GM12878 (cell line): ENCODE data around the gene TCF7L2. TPM values are rescaled to one million over a fixed set of nuclear protein-coding genes. Genes with fewer than 3 reads are reported as not detected.

Source experiments
- ATAC-seq: fragments of 200-7000 bp; cut with Tn5 transposase; 3 replicates; pipeline ENCODE4 v1.9.1; 2020; ENCODE audit warnings: mild to moderate bottlenecking, moderate library complexity
- BruUV-seq: library from RNA; stranded (reverse); fragments of 400-500 nt; replicated peaks from 2 replicates; lab custom pipeline; 2021; lab: Mats Ljungman, UMichigan
- CTCF ChIA-PET: fragments of 300-600 bp; sonication (Branson Sonifier 250); formaldehyde crosslinking; extraction: SDS; loops from one replicate; lab custom pipeline; 2021; ENCODE audit warnings: inconsistent platforms; lab: Yijun Ruan, JAX
- POLR2A ChIA-PET: fragments of 350-600 bp; formaldehyde crosslinking; extraction: SDS; loops from one replicate; lab custom pipeline; 2021; ENCODE audit warnings: inconsistent platforms; lab: Charles Lee
- RAD21 ChIA-PET: fragments of 300-600 bp; sonication (Branson Sonifier 250); formaldehyde crosslinking; loops from one replicate; lab custom pipeline; 2023; ENCODE audit warnings: antibody characterized with exemption; ENCODE audit not compliant: unreplicated experiment; lab: Charles Lee
- SMC1A ChIA-PET: fragments of 300-600 bp; sonication (Branson Sonifier 250); formaldehyde crosslinking; loops from one replicate; lab custom pipeline; 2023; ENCODE audit not compliant: unreplicated experiment, uncharacterized antibody; lab: Charles Lee
- DNase-seq: peaks from one replicate; pipeline ENCODE4 v3.0.0-alpha.2; 2011; ENCODE audit warnings: low read depth, low spot score
- FAIRE-seq: peaks from 3 replicates; lab custom pipeline; 2011; peaks lifted over from hg19 to GRCh38; lab: Jason Lieb, UNC
- H2AFZ ChIP-seq: 2 replicates; pipeline ENCODE4 v1.6.0; 2011; ENCODE audit warnings: low read depth, low read length, control low read depth; ENCODE audit not compliant: control insufficient read depth
- H3K27ac ChIP-seq: 2 replicates; pipeline ENCODE4 v1.5.1; 2011; ENCODE audit warnings: control low read depth; ENCODE audit not compliant: control insufficient read depth, insufficient read depth
- H3K27me3 ChIP-seq, 2 experiments: replicated peaks in 1 of 2; 2 replicates each; pipeline versions ENCODE4 v1.6.0 to v1.6.1; 2011; ENCODE audit warnings: low read length in 1 of 2; ENCODE audit not compliant: control insufficient read depth in 2 of 2, insufficient read depth in 2 of 2
- H3K36me3 ChIP-seq, 2 experiments: 2 replicates each; pipeline ENCODE4 v1.5.1; 2011; ENCODE audit warnings: low read length in 1 of 2; ENCODE audit not compliant: control insufficient read depth in 2 of 2, insufficient read depth in 2 of 2
- H3K4me1 ChIP-seq: 2 replicates; pipeline ENCODE4 v1.6.1; 2011; ENCODE audit warnings: mild to moderate bottlenecking, low read length, moderate library complexity, mixed read lengths; ENCODE audit not compliant: control insufficient read depth, insufficient read depth
- H3K4me2 ChIP-seq: 2 replicates; pipeline ENCODE4 v1.6.0; 2011; ENCODE audit warnings: control low read depth; ENCODE audit not compliant: control insufficient read depth, insufficient read depth
- H3K4me3 ChIP-seq: fragments of 200-600 bp; sonication (generic); 2 replicates; pipeline ENCODE4 v1.5.1; 2016
- H3K79me2 ChIP-seq: 2 replicates; pipeline ENCODE4 v1.6.0; 2011; ENCODE audit warnings: low read length; ENCODE audit not compliant: control insufficient read depth, insufficient read depth
- H3K9ac ChIP-seq: 2 replicates; pipeline ENCODE4 v1.8.0; 2011; ENCODE audit warnings: low read length, control low read depth, mixed read lengths; ENCODE audit not compliant: control insufficient read depth, insufficient read depth
- H3K9me3 ChIP-seq: replicated peaks from 3 replicates; pipeline ENCODE4 v1.5.1; 2011; ENCODE audit warnings: mild to moderate bottlenecking, low read length; ENCODE audit not compliant: control insufficient read depth, insufficient read depth
- H4K20me1 ChIP-seq: 2 replicates; pipeline ENCODE4 v1.6.0; 2011; ENCODE audit not compliant: control insufficient read depth, insufficient read depth
- ASH2L ChIP-seq: fragments of 300-600, 200-600 bp; sonication (generic); IDR thresholded peaks from 2 replicates; pipeline ENCODE4 v1.6.1; 2017; ENCODE audit warnings: low read depth, mild to moderate bottlenecking, borderline replicate concordance
- BHLHE40 ChIP-seq, 2 experiments: fragments of 450-650 bp in 1 of 2; IDR thresholded peaks; 2 replicates each; pipeline ENCODE4 v1.6.1; 2011 to 2017; ENCODE audit warnings: low read depth in 2 of 2, borderline replicate concordance in 1 of 2, improper control_type of control experiment in 1 of 2, low read length in 1 of 2, mild to moderate bottlenecking in 1 of 2
- CBX5 ChIP-seq: sonication (generic); IDR thresholded peaks from 2 replicates; pipeline ENCODE4 v1.6.1; 2016; ENCODE audit warnings: low read depth, moderate library complexity, mild to moderate bottlenecking, inconsistent platforms
- CHD1 ChIP-seq: IDR thresholded peaks from 2 replicates; pipeline ENCODE4 v1.6.1; 2012; ENCODE audit warnings: low read depth, low read length, improper control_type of control experiment
- ETV6 ChIP-seq, 2 experiments: fragments of 450-650 bp in 1 of 2; IDR thresholded peaks in 1 of 2; conservative IDR thresholded peaks in 1 of 2; 2 replicates each; pipeline ENCODE4 v1.6.1; 2014; ENCODE audit warnings: antibody characterized with exemption in 1 of 2, borderline replicate concordance in 1 of 2, low read depth in 1 of 2, mild to moderate bottlenecking in 1 of 2, moderate library complexity in 1 of 2
- KDM1A ChIP-seq: fragments of 200-600 bp; sonication (generic); IDR thresholded peaks from 2 replicates; pipeline ENCODE4 v1.6.1; 2016; ENCODE audit warnings: borderline replicate concordance
- MYC ChIP-seq: IDR thresholded peaks from 2 replicates; pipeline ENCODE4 v1.6.1; 2011; ENCODE audit warnings: mild to moderate bottlenecking, low read length, moderate library complexity, inconsistent platforms; ENCODE audit not compliant: insufficient read depth, insufficient replicate concordance, insufficient read length, severe bottlenecking
- POLR2AphosphoS2 ChIP-seq: IDR thresholded peaks from 2 replicates; pipeline ENCODE4 v1.6.1; 2011; ENCODE audit warnings: low read depth, mild to moderate bottlenecking, low read length, improper control_type of control experiment, moderate library complexity
- SMC3 ChIP-seq: IDR thresholded peaks from 2 replicates; pipeline ENCODE4 v1.6.1; 2011; ENCODE audit warnings: low read length, improper control_type of control experiment, borderline replicate concordance
- TBL1XR1 ChIP-seq: IDR thresholded peaks from 2 replicates; pipeline ENCODE4 v1.6.1; 2012; ENCODE audit warnings: low read depth, low read length, improper control_type of control experiment
- TCF3 ChIP-seq: IDR thresholded peaks from 2 replicates; pipeline ENCODE4 v1.6.1; 2012; ENCODE audit warnings: low read depth, mild to moderate bottlenecking, low read length, borderline replicate concordance; ENCODE audit not compliant: insufficient read depth
- WGBS: methylation state at CpG from one replicate; pipeline ENCODE4 v1.1.6; 2016; ENCODE audit warnings: low lambda C conversion rate; ENCODE audit not compliant: insufficient replicate concordance, insufficient coverage; ENCODE audit errors: missing lambda C conversion rate; 5-methylcytosine and 5-hydroxymethylcytosine counted together
- in situ Hi-C: fragments of 300-500 bp; cut with MboI; formaldehyde crosslinking; loops from 9 replicates; pipeline ENCODE4 v1.14.3; 2018; ENCODE audit warnings: mixed read lengths
- intact Hi-C: fragments of 100-400 bp; cut with micrococcal nuclease; formaldehyde crosslinking; loops from one replicate; pipeline ENCODE4 v1.14.2; 2022; ENCODE audit not compliant: unreplicated experiment
- polyA plus RNA-seq, 11 experiments: library from polyadenylated mRNA; depleted of rRNA in 4 of 11; unstranded in 6 of 11; stranded (reverse) in 5 of 11; fragments of >200 nt; fragmentation: Nextera tagmentation in 4 of 11; fragmentation: Illumina TruSeq in 1 of 11; extraction: Ambion mirVana in 4 of 11; extraction: Trizol in 1 of 11; gene quantifications; 1 replicate in 1 of 11; 2 replicates in 10 of 11; pipeline versions ENCODE4 v1.2.1 to v1.2.3, GENCODE V29; 2011 to 2016; ENCODE audit warnings: inconsistent platforms in 2 of 11, missing spikeins in 2 of 11, low read depth in 1 of 11
- total RNA-seq, 4 experiments: library from RNA; depleted of rRNA in 3 of 4; stranded (reverse); fragments of >200 nt in 3 of 4; fragmentation: Illumina TruSeq in 1 of 4; extraction: Trizol in 1 of 4; gene quantifications; 2 replicates each; pipeline versions ENCODE4 v1.2.1 to v1.2.3, GENCODE V29; 2013 to 2021
- TF ChIP-seq, protein P1 (sequence below): fragments of 150-350 bp; IDR thresholded peaks from 2 replicates; pipeline ENCODE4 v1.6.1; 2016; ENCODE audit warnings: low read depth, low read length
- TF ChIP-seq, protein P2 (sequence below): fragments of 450-650 bp; IDR thresholded peaks from 2 replicates; pipeline ENCODE4 v1.6.1; 2016; ENCODE audit warnings: mild to moderate bottlenecking
- TF ChIP-seq, protein P3 (sequence below): fragments of 450-650 bp; IDR thresholded peaks from 2 replicates; pipeline ENCODE4 v1.6.1; 2014; ENCODE audit warnings: mild to moderate bottlenecking

The TCF7L2 gene
- total and polyA plus RNA-seq, 10 of the 15 experiments (the other 5 are each of a cell fraction or from before 2014, with no cell fraction given) = 0.02 to 1.1 (median 0.35) TPM; not detected in 4

DNA sequence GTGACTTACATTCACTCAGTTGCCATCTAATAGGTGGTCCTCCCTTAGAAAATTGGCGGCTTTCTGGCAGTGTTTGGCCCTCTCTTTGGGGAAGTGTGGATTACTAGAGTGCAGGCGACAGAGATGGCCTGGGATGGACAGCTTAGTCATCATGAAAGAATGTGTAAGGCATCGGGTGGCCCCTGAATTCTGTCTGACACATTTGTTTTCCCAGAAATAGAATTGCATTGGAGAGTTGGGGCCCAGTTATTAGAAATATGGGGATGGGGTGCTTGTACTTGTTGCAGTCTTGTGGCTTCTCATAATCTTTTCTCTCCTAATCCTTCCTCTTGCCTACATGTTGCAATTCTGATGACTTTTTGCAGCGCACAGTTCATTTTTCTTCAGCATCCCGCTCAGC is 13.8 kb downstream of the TCF7L2 start (continued):
- TF ChIP-seq, protein P1, sequence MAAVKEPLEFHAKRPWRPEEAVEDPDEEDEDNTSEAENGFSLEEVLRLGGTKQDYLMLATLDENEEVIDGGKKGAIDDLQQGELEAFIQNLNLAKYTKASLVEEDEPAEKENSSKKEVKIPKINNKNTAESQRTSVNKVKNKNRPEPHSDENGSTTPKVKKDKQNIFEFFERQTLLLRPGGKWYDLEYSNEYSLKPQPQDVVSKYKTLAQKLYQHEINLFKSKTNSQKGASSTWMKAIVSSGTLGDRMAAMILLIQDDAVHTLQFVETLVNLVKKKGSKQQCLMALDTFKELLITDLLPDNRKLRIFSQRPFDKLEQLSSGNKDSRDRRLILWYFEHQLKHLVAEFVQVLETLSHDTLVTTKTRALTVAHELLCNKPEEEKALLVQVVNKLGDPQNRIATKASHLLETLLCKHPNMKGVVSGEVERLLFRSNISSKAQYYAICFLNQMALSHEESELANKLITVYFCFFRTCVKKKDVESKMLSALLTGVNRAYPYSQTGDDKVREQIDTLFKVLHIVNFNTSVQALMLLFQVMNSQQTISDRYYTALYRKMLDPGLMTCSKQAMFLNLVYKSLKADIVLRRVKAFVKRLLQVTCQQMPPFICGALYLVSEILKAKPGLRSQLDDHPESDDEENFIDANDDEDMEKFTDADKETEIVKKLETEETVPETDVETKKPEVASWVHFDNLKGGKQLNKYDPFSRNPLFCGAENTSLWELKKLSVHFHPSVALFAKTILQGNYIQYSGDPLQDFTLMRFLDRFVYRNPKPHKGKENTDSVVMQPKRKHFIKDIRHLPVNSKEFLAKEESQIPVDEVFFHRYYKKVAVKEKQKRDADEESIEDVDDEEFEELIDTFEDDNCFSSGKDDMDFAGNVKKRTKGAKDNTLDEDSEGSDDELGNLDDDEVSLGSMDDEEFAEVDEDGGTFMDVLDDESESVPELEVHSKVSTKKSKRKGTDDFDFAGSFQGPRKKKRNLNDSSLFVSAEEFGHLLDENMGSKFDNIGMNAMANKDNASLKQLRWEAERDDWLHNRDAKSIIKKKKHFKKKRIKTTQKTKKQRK = no peak
- TF ChIP-seq, protein P2, sequence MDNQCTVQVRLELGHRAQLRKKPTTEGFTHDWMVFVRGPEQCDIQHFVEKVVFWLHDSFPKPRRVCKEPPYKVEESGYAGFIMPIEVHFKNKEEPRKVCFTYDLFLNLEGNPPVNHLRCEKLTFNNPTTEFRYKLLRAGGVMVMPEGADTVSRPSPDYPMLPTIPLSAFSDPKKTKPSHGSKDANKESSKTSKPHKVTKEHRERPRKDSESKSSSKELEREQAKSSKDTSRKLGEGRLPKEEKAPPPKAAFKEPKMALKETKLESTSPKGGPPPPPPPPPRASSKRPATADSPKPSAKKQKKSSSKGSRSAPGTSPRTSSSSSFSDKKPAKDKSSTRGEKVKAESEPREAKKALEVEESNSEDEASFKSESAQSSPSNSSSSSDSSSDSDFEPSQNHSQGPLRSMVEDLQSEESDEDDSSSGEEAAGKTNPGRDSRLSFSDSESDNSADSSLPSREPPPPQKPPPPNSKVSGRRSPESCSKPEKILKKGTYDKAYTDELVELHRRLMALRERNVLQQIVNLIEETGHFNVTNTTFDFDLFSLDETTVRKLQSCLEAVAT = no peak

DNA sequence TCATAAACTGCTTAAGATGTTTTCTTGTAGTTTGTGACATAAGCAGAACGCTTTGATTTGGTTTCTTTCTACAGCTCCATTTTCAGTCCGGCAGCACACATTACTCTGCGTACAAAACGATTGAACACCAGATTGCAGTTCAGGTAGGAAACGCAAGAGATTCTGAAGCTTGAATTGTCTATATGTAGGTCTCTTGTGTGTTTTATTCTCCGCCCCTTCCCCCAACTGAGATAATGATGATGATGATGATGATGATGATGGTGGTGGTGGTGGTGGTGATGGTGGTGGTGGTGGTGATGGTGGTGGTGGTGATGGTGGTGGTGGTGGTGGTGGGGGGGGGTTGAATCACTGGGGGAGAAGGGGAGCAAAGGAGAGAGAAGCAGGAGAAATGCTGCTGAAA is 14.4 kb downstream of the TCF7L2 start:
- peak; percentile 83 for FAIRE-seq
- H2AFZ ChIP-seq = no peak overlapping the region
- intact Hi-C loops = no loop called here
- ChIA-PET SMC1A (no interaction called here), POLR2A (no interaction called here), RAD21 (no interaction called here), CTCF (no interaction called here)
- no peaks in the 10 kb centered on the region for H3K4me1 ChIP-seq
- no peaks in the 10 kb centered on the region for H3K9me3 ChIP-seq
- H3K27ac ChIP-seq = no peak overlapping the region
- H3K27me3 ChIP-seq = 0 out of 4 replicates have a peak, but pooled peaks cover 0 to 2% of the 10 kb centered on the region in 2 experiments
- in situ Hi-C loops = no loop called here
- no peak for DNase-seq
- 63% methylated on average over 6 of the region's 6 CpGs for WGBS
- no peak overlapping the region for H3K4me3 ChIP-seq
- H3K36me3 ChIP-seq = no peaks in the 10 kb centered on the region
- no peak overlapping the region for H3K9ac ChIP-seq
- ATAC-seq = no peak
- no peak overlapping the region for H3K4me2 ChIP-seq
- no TSS peak for BruUV-seq
- no peaks in the 10 kb centered on the region for H4K20me1 ChIP-seq
- H3K79me2 ChIP-seq = no peaks in the 10 kb centered on the region
- TF ChIP-seq TBL1XR1 (no peak), CHD1 (no peak), CBX5 (no peak), KDM1A (no peak), POLR2AphosphoS2 (no peak), SMC3 (no peak), ETV6 (conservative IDR thresholded peaks at IDR 0.05 in 1 of 2, IDR thresholded peaks at IDR 0.05 in 1 of 2; ENCODE audit: borderline replicate concordance in 1 of 2, low read depth in 1 of 2) (no peak), BHLHE40 (IDR thresholded peaks at IDR 0.05; ENCODE audit: borderline replicate concordance in 1 of 2, low read depth in 2 of 2, low read length in 1 of 2) (no peak), ASH2L (no peak), TCF3 (no peak), MYC (no peak)
- TF ChIP-seq, protein P3, sequence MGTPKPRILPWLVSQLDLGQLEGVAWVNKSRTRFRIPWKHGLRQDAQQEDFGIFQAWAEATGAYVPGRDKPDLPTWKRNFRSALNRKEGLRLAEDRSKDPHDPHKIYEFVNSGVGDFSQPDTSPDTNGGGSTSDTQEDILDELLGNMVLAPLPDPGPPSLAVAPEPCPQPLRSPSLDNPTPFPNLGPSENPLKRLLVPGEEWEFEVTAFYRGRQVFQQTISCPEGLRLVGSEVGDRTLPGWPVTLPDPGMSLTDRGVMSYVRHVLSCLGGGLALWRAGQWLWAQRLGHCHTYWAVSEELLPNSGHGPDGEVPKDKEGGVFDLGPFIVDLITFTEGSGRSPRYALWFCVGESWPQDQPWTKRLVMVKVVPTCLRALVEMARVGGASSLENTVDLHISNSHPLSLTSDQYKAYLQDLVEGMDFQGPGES = no peak
- TF ChIP-seq, protein P2 = no peak
